Thyroid gland (tissue), 4 donors: ENCODE data around the gene CABLES2.

ENCODE experiments used
- CTCF ChIP-seq, 6 experiments: fragments of 200-600 bp in 3 of 6; fragments of 450-650 bp in 3 of 6; sonication (generic) in 3 of 6; IDR thresholded peaks; one replicate each; pipeline ENCODE4 v1.5.1; 2016 to 2019; ENCODE audit warnings: antibody characterized with exemption in 6 of 6, mild to moderate bottlenecking in 2 of 6, inconsistent platforms in 1 of 6, moderate library complexity in 1 of 6
- POLR2A ChIP-seq, 2 donors: fragments of 450-650 bp; IDR thresholded peaks; one replicate each; pipeline ENCODE4 v1.6.1; 2017; ENCODE audit warnings: antibody characterized with exemption in 2 of 2, mild to moderate bottlenecking in 2 of 2, moderate library complexity in 1 of 2

GRCh38 chr20:62400021-62400420, 7.1 kb downstream of the CABLES2 start:
- TF ChIP-seq CTCF (IDR thresholded peaks at IDR 0.05), result no peak
- no peak for TF ChIP-seq POLR2A (IDR thresholded peaks at IDR 0.05)
